Fibroblast of the aortic adventitia (primary cell): ENCODE data around the gene CFAP70. TPM values are rescaled to one million over a fixed set of nuclear protein-coding genes. Genes with fewer than 3 reads are reported as not detected.

Experiments
- DNase-seq: peaks from one replicate; pipeline ENCODE4 v3.0.0-alpha.2; 2010; ENCODE audit warnings: low read depth
- H3K4me3 ChIP-seq: 2 replicates; pipeline ENCODE4 v1.5.1; 2011; ENCODE audit warnings: low read depth, mild to moderate bottlenecking, control low read depth, low read length, moderate library complexity
- CTCF ChIP-seq: IDR thresholded peaks from 2 replicates; pipeline ENCODE4 v1.5.1; 2011; ENCODE audit warnings: mild to moderate bottlenecking, low read length, control low read depth, inconsistent platforms; ENCODE audit not compliant: insufficient read depth
- total RNA-seq: library from RNA; depleted of rRNA; stranded (reverse); fragments of >200 nt; gene quantifications from 2 replicates; pipeline ENCODE4 v1.2.3, GENCODE V29; 2012; ENCODE audit warnings: low replicate concordance

CFAP70 gene
- total RNA-seq, 1 donor, result 1.4 TPM

- TF ChIP-seq CTCF, result no peak
Observed at GRCh38 chr10:73217628-73218027, 141.0 kb downstream of the CFAP70 start.

GRCh38 chr10:73215749-73216148 lies 142.9 kb downstream of the CFAP70 start:
- H3K4me3 ChIP-seq, result no peak overlapping the region
- no peak for DNase-seq
- TF ChIP-seq CTCF, result no peak

More at GRCh38 chr10:73217628-73218027, 141.0 kb downstream of the CFAP70 start:
- no peak overlapping the region for H3K4me3 ChIP-seq
- DNase-seq, result no peak

- TF ChIP-seq CTCF, result no peak
- DNase-seq, result no peak
- H3K4me3 ChIP-seq, result no peak overlapping the region
Observed at GRCh38 chr10:73211106-73211811, 147.4 kb downstream of the CFAP70 start.

- TF ChIP-seq CTCF, result no peak
- no peak overlapping the region for H3K4me3 ChIP-seq
- no peak for DNase-seq
Observed at GRCh38 chr10:73210395-73211105, 148.1 kb downstream of the CFAP70 start.

- DNase-seq, result peak; percentile 59
- no peak overlapping the region for H3K4me3 ChIP-seq
- no peak for TF ChIP-seq CTCF
Observed at GRCh38 chr10:73209705-73210104, 149.0 kb downstream of the CFAP70 start.

GRCh38 chr10:73207883-73208282 lies 150.8 kb downstream of the CFAP70 start:
- H3K4me3 ChIP-seq, result no peak overlapping the region
- no peak for TF ChIP-seq CTCF
- DNase-seq, result peak; percentile 25
